ENCODE data around the gene MMAA.
"Not testable (repeated sequence)": the region's sequence is repeated elsewhere in the genome, so short reads cannot be mapped to it uniquely, and the experiment has no call there.

The MMAA gene

DNA sequence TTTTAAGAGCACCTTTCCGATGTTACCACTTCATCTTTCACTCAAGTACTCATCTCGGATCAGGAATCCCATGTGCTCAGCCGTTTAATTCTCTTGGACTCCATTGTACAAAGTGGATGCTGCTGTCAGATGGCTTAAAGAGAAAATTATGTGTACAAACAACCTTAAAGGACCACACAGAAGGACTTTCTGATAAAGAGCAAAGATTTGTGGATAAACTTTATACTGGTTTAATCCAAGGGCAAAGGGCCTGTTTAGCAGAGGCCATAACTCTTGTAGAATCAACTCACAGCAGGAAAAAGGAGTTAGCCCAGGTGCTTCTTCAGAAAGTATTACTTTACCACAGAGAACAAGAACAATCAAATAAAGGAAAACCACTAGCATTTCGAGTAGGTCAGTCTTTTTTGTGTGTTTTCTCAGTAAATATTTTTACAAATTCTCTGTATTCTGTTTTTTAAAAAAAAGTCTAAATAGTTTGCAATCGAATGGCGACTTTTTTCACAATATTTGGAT, 20.1 kb downstream of the MMAA start:
- WGBS, 2 donors (ENCODE audit: extremely low coverage in 2 of 2, insufficient read length in 2 of 2, insufficient replicate concordance in 1 of 2): no CpG with 5 or more reads among the region's 6 CpGs
- no peak overlapping the region for H2AFZ ChIP-seq (ENCODE audit: low read length)
- no peak overlapping the region for H3K4me2 ChIP-seq (ENCODE audit: insufficient read depth, low read length, poor library complexity, severe bottlenecking)
- H3K79me1 ChIP-seq (ENCODE audit: low read depth, low read length): no peaks in the 10 kb centered on the region
- no peak overlapping the region for H3K23ac ChIP-seq (ENCODE audit: low read depth, low read length, poor library complexity)
- H3K27me3 ChIP-seq (ENCODE audit: control insufficient read depth in 3 of 3, insufficient read depth in 3 of 3, low read depth in 1 of 3, low read length in 3 of 3): no peaks in the 10 kb centered on the region
- no peak overlapping the region for H2BK15ac ChIP-seq (ENCODE audit: low read length)
- H3K36me3 ChIP-seq (replicated peaks in 1 of 2; ENCODE audit: control insufficient read depth in 2 of 2, insufficient read depth in 2 of 2, low read length in 2 of 2): peaks cover 0 to 3% of the 10 kb centered on the region in 2 donors
- no peak overlapping the region for H2BK12ac ChIP-seq (ENCODE audit: low read length)
- no peak overlapping the region for H3K18ac ChIP-seq (ENCODE audit: low read length)
- no peak overlapping the region for H4K91ac ChIP-seq (ENCODE audit: low read depth, low read length, poor library complexity)
- H2BK120ac ChIP-seq (ENCODE audit: low read depth, low read length): no peak overlapping the region
- H3K14ac ChIP-seq (ENCODE audit: low read length): no peak overlapping the region
- no peak overlapping the region for H4K8ac ChIP-seq (ENCODE audit: low read depth, low read length)
- H3K4me1 ChIP-seq (ENCODE audit: control insufficient read depth in 2 of 2, insufficient read depth in 1 of 2, low read depth in 1 of 2, low read length in 2 of 2): no peaks in the 10 kb centered on the region
- H2BK5ac ChIP-seq (ENCODE audit: low read length): no peak overlapping the region
- H3K4ac ChIP-seq (ENCODE audit: low read length): no peak overlapping the region
- no peak for DNase-seq (ENCODE audit: low spot score)
- H3K27ac ChIP-seq (replicated peaks; ENCODE audit: low read length): no peak overlapping the region
- no peak overlapping the region for H2AK5ac ChIP-seq (ENCODE audit: low read depth, low read length)
- no peak overlapping the region for H3K9ac ChIP-seq (ENCODE audit: low read depth, low read length, poor library complexity)
- H3K9me3 ChIP-seq (replicated peaks in 1 of 2; ENCODE audit: control insufficient read depth in 2 of 2, insufficient read depth in 1 of 2, low read depth in 1 of 2, low read length in 2 of 2): no peaks in the 10 kb centered on the region
- H3K4me3 ChIP-seq (ENCODE audit: low read length in 2 of 2): no peak overlapping the region

DNA sequence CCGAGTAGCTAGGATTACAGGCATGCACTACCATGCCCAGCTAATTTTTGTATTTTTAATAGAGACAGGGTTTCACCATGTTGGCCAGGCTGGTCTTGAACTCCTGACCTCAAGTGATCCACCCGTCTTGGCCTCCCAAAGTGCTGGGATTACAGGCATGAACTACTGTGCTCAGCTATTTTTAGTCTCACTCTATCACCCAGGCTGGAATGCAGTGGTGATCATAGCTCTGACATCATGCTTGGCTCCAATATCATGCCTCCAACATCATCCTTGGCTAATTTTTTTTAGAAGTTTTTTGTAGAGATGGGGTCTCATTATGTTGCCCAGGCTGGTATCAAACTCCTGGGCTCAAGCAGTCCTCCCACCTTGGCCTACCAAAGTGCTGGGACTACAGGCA, 21.1 kb downstream of the MMAA start:
- DNase-seq (ENCODE audit: low spot score); H4K91ac ChIP-seq (ENCODE audit: low read depth, low read length, poor library complexity); H3K4me2 ChIP-seq (ENCODE audit: insufficient read depth, low read length, poor library complexity, severe bottlenecking); H2BK120ac ChIP-seq (ENCODE audit: low read depth, low read length); H2BK5ac ChIP-seq (ENCODE audit: low read length); H3K4me1 ChIP-seq (ENCODE audit: control insufficient read depth in 2 of 2, insufficient read depth in 1 of 2, low read depth in 1 of 2, low read length in 2 of 2); H3K9me3 ChIP-seq (replicated peaks in 1 of 2; ENCODE audit: control insufficient read depth in 2 of 2, insufficient read depth in 1 of 2, low read depth in 1 of 2, low read length in 2 of 2); H2BK12ac ChIP-seq (ENCODE audit: low read length); H2BK15ac ChIP-seq (ENCODE audit: low read length); H2AK5ac ChIP-seq (ENCODE audit: low read depth, low read length); H3K4ac ChIP-seq (ENCODE audit: low read length); H3K27ac ChIP-seq (replicated peaks; ENCODE audit: low read length); H3K18ac ChIP-seq (ENCODE audit: low read length); H3K79me1 ChIP-seq (ENCODE audit: low read depth, low read length); H2AFZ ChIP-seq (ENCODE audit: low read length); H4K8ac ChIP-seq (ENCODE audit: low read depth, low read length); H3K14ac ChIP-seq (ENCODE audit: low read length); H3K36me3 ChIP-seq (replicated peaks in 1 of 2; ENCODE audit: control insufficient read depth in 2 of 2, insufficient read depth in 2 of 2, low read length in 2 of 2); H3K27me3 ChIP-seq (ENCODE audit: control insufficient read depth in 3 of 3, insufficient read depth in 3 of 3, low read depth in 1 of 3, low read length in 3 of 3); H3K4me3 ChIP-seq (ENCODE audit: low read length in 2 of 2); H3K9ac ChIP-seq (ENCODE audit: low read depth, low read length, poor library complexity); H3K23ac ChIP-seq (ENCODE audit: low read depth, low read length, poor library complexity): not testable (repeated sequence)
- no CpG with 5 or more reads among the region's 2 CpGs for WGBS, 2 donors (ENCODE audit: extremely low coverage in 2 of 2, insufficient read length in 2 of 2, insufficient replicate concordance in 1 of 2)

- H2BK120ac ChIP-seq (ENCODE audit: low read depth, low read length): no peak overlapping the region
- no peaks in the 10 kb centered on the region for H3K79me1 ChIP-seq (ENCODE audit: low read depth, low read length)
- no peak overlapping the region for H2BK15ac ChIP-seq (ENCODE audit: low read length)
- H3K9ac ChIP-seq (ENCODE audit: low read depth, low read length, poor library complexity): no peak overlapping the region
- H3K23ac ChIP-seq (ENCODE audit: low read depth, low read length, poor library complexity): no peak overlapping the region
- no peak overlapping the region for H2AFZ ChIP-seq (ENCODE audit: low read length)
- no peak overlapping the region for H3K18ac ChIP-seq (ENCODE audit: low read length)
- no peak overlapping the region for H3K27ac ChIP-seq (replicated peaks; ENCODE audit: low read length)
- no peak overlapping the region for H3K4ac ChIP-seq (ENCODE audit: low read length)
- H3K4me3 ChIP-seq (ENCODE audit: low read length in 2 of 2): no peak overlapping the region
- no peak overlapping the region for H3K14ac ChIP-seq (ENCODE audit: low read length)
- no peak overlapping the region for H2BK12ac ChIP-seq (ENCODE audit: low read length)
- H3K4me2 ChIP-seq (ENCODE audit: insufficient read depth, low read length, poor library complexity, severe bottlenecking): no peak overlapping the region
- DNase-seq (ENCODE audit: low spot score): no peak
- H3K27me3 ChIP-seq (ENCODE audit: control insufficient read depth in 3 of 3, insufficient read depth in 3 of 3, low read depth in 1 of 3, low read length in 3 of 3): no peaks in the 10 kb centered on the region
- no peaks in the 10 kb centered on the region for H3K4me1 ChIP-seq (ENCODE audit: control insufficient read depth in 2 of 2, insufficient read depth in 1 of 2, low read depth in 1 of 2, low read length in 2 of 2)
- no CpG with 5 or more reads among the region's 1 CpG for WGBS, 2 donors (ENCODE audit: extremely low coverage in 2 of 2, insufficient read length in 2 of 2, insufficient replicate concordance in 1 of 2)
- no peak overlapping the region for H4K91ac ChIP-seq (ENCODE audit: low read depth, low read length, poor library complexity)
- no peak overlapping the region for H4K8ac ChIP-seq (ENCODE audit: low read depth, low read length)
- peaks cover 0 to 3% of the 10 kb centered on the region in 2 donors for H3K36me3 ChIP-seq (replicated peaks in 1 of 2; ENCODE audit: control insufficient read depth in 2 of 2, insufficient read depth in 2 of 2, low read length in 2 of 2)
- H2AK5ac ChIP-seq (ENCODE audit: low read depth, low read length): no peak overlapping the region
- no peak overlapping the region for H2BK5ac ChIP-seq (ENCODE audit: low read length)
- H3K9me3 ChIP-seq (replicated peaks in 1 of 2; ENCODE audit: control insufficient read depth in 2 of 2, insufficient read depth in 1 of 2, low read depth in 1 of 2, low read length in 2 of 2): no peaks in the 10 kb centered on the region
Measured at GRCh38 chr4:145643295-145643694, 24.1 kb downstream of the MMAA start.

DNA sequence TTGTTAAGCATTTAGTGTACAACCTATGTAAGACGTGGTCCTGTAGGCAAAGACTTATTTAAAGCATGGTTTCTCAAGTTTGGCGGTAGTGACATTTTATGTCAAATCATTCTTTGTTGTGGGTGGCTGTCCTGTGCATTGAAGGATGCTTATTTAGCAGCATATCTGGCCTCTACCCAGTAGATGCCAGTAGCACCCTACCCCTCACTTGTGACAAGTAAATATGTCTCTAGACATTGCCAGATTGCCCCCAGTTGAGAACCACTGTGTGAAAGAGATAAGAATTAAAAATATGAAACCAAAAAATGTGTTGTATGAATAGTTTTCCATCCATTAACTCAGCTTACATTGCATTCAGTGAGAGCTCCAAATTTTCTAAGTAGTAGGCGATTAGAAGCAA, 25.5 kb downstream of the MMAA start:
- Histone ChIP-seq H3K23ac (ENCODE audit: low read depth, low read length, poor library complexity) (no peak overlapping the region), H2BK15ac (ENCODE audit: low read length) (no peak overlapping the region), H4K8ac (ENCODE audit: low read depth, low read length) (no peak overlapping the region), H3K9ac (ENCODE audit: low read depth, low read length, poor library complexity) (no peak overlapping the region), H2AK5ac (ENCODE audit: low read depth, low read length) (no peak overlapping the region), H3K4me1 (ENCODE audit: control insufficient read depth in 2 of 2, insufficient read depth in 1 of 2, low read depth in 1 of 2, low read length in 2 of 2) (no peaks in the 10 kb centered on the region), H4K91ac (ENCODE audit: low read depth, low read length, poor library complexity) (no peak overlapping the region), H2BK12ac (ENCODE audit: low read length) (no peak overlapping the region), H3K4me2 (ENCODE audit: insufficient read depth, low read length, poor library complexity, severe bottlenecking) (no peak overlapping the region), H3K27ac (replicated peaks; ENCODE audit: low read length) (no peak overlapping the region), H3K79me1 (ENCODE audit: low read depth, low read length) (no peaks in the 10 kb centered on the region), H3K4ac (ENCODE audit: low read length) (no peak overlapping the region), H2BK5ac (ENCODE audit: low read length) (no peak overlapping the region), H3K18ac (ENCODE audit: low read length) (no peak overlapping the region), H3K4me3 (ENCODE audit: low read length in 2 of 2) (no peak overlapping the region), H3K9me3 (replicated peaks in 1 of 2; ENCODE audit: control insufficient read depth in 2 of 2, insufficient read depth in 1 of 2, low read depth in 1 of 2, low read length in 2 of 2) (no peaks in the 10 kb centered on the region), H2AFZ (ENCODE audit: low read length) (no peak overlapping the region), H2BK120ac (ENCODE audit: low read depth, low read length) (no peak overlapping the region), H3K27me3 (ENCODE audit: control insufficient read depth in 3 of 3, insufficient read depth in 3 of 3, low read depth in 1 of 3, low read length in 3 of 3) (no peaks in the 10 kb centered on the region), H3K36me3 (replicated peaks in 1 of 2; ENCODE audit: control insufficient read depth in 2 of 2, insufficient read depth in 2 of 2, low read length in 2 of 2) (no peaks in the 10 kb centered on the region), H3K14ac (ENCODE audit: low read length) (no peak overlapping the region)
- no CpG with 5 or more reads among the region's 3 CpGs for WGBS, 2 donors (ENCODE audit: extremely low coverage in 2 of 2, insufficient read length in 2 of 2, insufficient replicate concordance in 1 of 2)
- no peak for DNase-seq (ENCODE audit: low spot score)

All from neuronal stem cell (in vitro differentiated cells).